ENCODE results near the gene STAT4.

Gene STAT4

DNA sequence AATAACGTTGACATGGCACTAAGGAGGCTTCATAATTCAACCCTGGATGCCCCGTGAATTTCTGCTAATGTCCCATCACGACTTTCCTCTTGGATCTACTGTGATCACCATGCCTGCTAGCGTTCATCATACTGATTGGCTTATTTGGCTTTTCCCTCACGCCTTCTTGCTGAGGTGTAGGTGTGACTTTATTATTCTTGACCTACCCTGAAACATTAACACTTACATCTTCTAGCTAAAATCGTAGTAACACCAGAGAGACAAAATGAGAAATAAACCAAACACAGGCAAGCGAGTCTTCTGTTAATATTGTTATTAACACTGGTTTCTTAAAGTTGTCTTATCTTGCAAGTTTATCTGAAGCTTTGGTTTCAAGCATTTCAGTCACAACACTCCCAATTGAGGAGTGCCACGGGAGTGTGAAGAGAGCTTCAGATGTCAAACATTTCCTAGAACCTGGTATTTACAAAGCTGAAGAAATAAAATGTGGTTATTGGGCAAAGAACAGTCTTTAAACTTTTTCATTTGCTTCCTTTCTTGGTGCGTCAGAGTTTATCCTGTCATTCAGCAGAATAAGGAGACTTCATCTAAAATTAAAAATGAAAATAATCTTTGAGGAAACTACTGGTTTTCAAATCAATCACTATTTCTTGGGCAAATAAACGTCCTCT lies 121.4 kb downstream of the STAT4 start:
- Histone ChIP-seq H3K4me2 (ENCODE audit: low read length) (no peak overlapping the region), H3K36me3 (ENCODE audit: control insufficient read depth, insufficient read depth, low read length) (no peaks in the 10 kb centered on the region), H3K27me3 (ENCODE audit: control insufficient read depth, insufficient read depth, low read length) (no peaks in the 10 kb centered on the region), H3K27ac (no peak overlapping the region), H3K9ac (no peak overlapping the region), H3K4me3 (ENCODE audit: low read depth, low read length) (no peak overlapping the region), H3K9me3 (ENCODE audit: control insufficient read depth, low read length) (no peaks in the 10 kb centered on the region), H3K4me1 (peaks cover 7% of the 10 kb centered on the region), H3K79me2 (no peaks in the 10 kb centered on the region), H2AFZ (no peak overlapping the region)
- TF ChIP-seq, protein P1, sequence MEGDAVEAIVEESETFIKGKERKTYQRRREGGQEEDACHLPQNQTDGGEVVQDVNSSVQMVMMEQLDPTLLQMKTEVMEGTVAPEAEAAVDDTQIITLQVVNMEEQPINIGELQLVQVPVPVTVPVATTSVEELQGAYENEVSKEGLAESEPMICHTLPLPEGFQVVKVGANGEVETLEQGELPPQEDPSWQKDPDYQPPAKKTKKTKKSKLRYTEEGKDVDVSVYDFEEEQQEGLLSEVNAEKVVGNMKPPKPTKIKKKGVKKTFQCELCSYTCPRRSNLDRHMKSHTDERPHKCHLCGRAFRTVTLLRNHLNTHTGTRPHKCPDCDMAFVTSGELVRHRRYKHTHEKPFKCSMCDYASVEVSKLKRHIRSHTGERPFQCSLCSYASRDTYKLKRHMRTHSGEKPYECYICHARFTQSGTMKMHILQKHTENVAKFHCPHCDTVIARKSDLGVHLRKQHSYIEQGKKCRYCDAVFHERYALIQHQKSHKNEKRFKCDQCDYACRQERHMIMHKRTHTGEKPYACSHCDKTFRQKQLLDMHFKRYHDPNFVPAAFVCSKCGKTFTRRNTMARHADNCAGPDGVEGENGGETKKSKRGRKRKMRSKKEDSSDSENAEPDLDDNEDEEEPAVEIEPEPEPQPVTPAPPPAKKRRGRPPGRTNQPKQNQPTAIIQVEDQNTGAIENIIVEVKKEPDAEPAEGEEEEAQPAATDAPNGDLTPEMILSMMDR (IDR thresholded peaks at IDR 0.05): no peak

DNA sequence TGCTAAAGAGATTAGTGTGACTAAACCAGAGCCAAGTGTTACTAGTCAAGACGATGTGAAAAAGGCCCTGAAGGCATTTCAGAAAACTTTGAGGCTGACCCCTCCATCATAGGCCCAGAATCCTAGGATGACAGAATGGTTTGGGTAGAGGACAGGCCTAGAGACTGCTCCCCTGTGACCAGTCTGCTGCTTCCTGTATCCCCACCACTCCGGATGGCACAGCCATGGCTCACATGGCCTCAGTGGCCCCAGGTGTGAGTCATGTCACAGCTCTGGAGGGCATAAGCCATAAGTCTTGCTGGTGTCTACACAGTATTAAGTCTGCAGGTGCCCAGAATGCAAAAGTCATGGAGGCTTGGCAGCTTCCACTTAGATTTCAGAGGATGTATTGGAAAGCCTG lies 124.4 kb downstream of the STAT4 start:
- H3K9me3 ChIP-seq (ENCODE audit: control insufficient read depth, low read length): no peaks in the 10 kb centered on the region
- H3K79me2 ChIP-seq: no peaks in the 10 kb centered on the region
- no peak overlapping the region for H3K27ac ChIP-seq
- no peaks in the 10 kb centered on the region for H3K36me3 ChIP-seq (ENCODE audit: control insufficient read depth, insufficient read depth, low read length)
- no peak overlapping the region for H3K4me3 ChIP-seq (ENCODE audit: low read depth, low read length)
- no peaks in the 10 kb centered on the region for H3K27me3 ChIP-seq (ENCODE audit: control insufficient read depth, insufficient read depth, low read length)
- peaks cover 7% of the 10 kb centered on the region for H3K4me1 ChIP-seq
- no peak overlapping the region for H3K4me2 ChIP-seq (ENCODE audit: low read length)
- H3K9ac ChIP-seq: no peak overlapping the region
- TF ChIP-seq, protein P1 (IDR thresholded peaks at IDR 0.05): no peak
- H2AFZ ChIP-seq: no peak overlapping the region

DNA sequence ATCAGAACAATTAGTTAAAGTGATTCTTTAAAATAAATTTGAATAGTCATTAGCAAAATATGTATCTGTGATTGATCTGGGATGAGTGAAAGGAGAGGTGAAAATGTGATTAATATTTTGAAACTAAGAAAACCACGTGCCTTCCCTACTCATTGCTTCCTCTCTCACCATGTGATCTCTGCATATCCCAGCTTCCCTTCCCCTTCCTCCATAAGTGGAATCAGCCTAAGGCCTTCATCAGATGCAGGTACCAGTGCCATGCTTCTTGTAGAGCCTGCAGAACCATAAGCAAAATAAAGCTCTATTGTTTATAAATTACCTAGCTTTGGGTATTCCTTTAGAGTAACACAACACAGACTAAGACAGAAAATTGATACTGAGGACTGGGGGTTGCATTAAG lies 125.7 kb downstream of the STAT4 start:
- no peak overlapping the region for H2AFZ ChIP-seq
- H3K4me1 ChIP-seq: no peaks in the 10 kb centered on the region
- no peaks in the 10 kb centered on the region for H3K36me3 ChIP-seq (ENCODE audit: control insufficient read depth, insufficient read depth, low read length)
- H3K9me3 ChIP-seq (ENCODE audit: control insufficient read depth, low read length): no peaks in the 10 kb centered on the region
- no peak overlapping the region for H3K4me2 ChIP-seq (ENCODE audit: low read length)
- no peak overlapping the region for H3K9ac ChIP-seq
- no peaks in the 10 kb centered on the region for H3K79me2 ChIP-seq
- TF ChIP-seq, protein P1 (IDR thresholded peaks at IDR 0.05): no peak
- H3K27ac ChIP-seq: no peak overlapping the region
- H3K4me3 ChIP-seq (ENCODE audit: low read depth, low read length): no peak overlapping the region
- no peaks in the 10 kb centered on the region for H3K27me3 ChIP-seq (ENCODE audit: control insufficient read depth, insufficient read depth, low read length)

DNA sequence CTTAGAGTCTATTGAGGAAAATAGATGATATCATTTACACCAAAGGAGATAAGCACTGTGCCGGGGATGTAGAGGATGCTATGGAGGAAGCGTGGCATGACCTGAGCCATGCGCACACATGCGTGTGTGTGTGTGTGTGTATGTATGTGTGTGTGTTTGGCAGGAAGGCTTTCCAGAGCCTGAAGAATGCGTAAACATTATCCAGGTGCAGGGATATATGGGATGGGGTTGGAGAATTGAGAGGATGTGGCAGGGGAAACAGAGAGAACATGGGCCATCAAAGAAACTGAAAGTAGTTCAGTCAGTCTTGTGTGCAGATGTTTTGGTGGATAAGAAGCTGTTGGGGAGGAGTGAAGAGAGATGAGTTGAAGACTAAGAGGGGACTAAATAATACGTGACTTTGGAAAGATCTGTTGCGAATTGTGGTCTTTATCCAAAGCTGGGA lies 127.5 kb downstream of the STAT4 start:
- Histone ChIP-seq H3K9me3 (ENCODE audit: control insufficient read depth, low read length) (no peaks in the 10 kb centered on the region), H3K4me1 (no peaks in the 10 kb centered on the region), H3K4me2 (ENCODE audit: low read length) (no peak overlapping the region), H3K36me3 (ENCODE audit: control insufficient read depth, insufficient read depth, low read length) (no peaks in the 10 kb centered on the region), H3K27me3 (ENCODE audit: control insufficient read depth, insufficient read depth, low read length) (no peaks in the 10 kb centered on the region), H3K79me2 (no peaks in the 10 kb centered on the region), H3K4me3 (ENCODE audit: low read depth, low read length) (no peak overlapping the region), H3K9ac (no peak overlapping the region), H2AFZ (no peak overlapping the region), H3K27ac (no peak overlapping the region)
- TF ChIP-seq, protein P1 (IDR thresholded peaks at IDR 0.05): no peak

Measured in parathyroid adenoma (tissue), 2 donors.